Esophagus squamous epithelium (tissue), 4 donors: ENCODE measurements around the gene ZNRF3.

ENCODE experiments used
- POLR2A ChIP-seq, 4 donors: fragments of 450-650 bp; IDR thresholded peaks; one replicate each; pipeline ENCODE4 v1.6.1; 2017; ENCODE audit warnings: antibody characterized with exemption in 4 of 4, mild to moderate bottlenecking in 4 of 4, moderate library complexity in 3 of 4
- TF ChIP-seq, protein P1 (sequence below), 6 experiments: fragments of 450-650 bp in 4 of 6; fragments of 200-600 bp in 2 of 6; sonication (generic) in 2 of 6; IDR thresholded peaks; one replicate each; pipeline ENCODE4 v1.5.1; 2016 to 2019; ENCODE audit warnings: antibody characterized with exemption in 6 of 6, mild to moderate bottlenecking in 4 of 6, moderate library complexity in 4 of 6

DNA sequence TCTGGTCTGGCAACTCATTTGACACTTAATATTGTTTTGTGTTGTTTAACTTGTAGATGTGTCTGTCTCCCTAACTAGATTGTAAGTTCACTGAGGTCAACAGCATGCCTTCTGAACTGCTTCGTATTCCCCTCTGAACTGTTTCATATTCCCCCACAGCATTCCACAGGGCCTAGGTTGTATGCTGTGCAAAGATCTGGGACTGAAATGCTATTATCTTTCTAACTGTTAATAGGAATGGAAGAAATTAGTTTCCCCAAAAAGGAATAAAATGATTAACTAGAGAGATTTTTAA lies 38.2 kb downstream of the ZNRF3 start:
- TF ChIP-seq, protein P1, sequence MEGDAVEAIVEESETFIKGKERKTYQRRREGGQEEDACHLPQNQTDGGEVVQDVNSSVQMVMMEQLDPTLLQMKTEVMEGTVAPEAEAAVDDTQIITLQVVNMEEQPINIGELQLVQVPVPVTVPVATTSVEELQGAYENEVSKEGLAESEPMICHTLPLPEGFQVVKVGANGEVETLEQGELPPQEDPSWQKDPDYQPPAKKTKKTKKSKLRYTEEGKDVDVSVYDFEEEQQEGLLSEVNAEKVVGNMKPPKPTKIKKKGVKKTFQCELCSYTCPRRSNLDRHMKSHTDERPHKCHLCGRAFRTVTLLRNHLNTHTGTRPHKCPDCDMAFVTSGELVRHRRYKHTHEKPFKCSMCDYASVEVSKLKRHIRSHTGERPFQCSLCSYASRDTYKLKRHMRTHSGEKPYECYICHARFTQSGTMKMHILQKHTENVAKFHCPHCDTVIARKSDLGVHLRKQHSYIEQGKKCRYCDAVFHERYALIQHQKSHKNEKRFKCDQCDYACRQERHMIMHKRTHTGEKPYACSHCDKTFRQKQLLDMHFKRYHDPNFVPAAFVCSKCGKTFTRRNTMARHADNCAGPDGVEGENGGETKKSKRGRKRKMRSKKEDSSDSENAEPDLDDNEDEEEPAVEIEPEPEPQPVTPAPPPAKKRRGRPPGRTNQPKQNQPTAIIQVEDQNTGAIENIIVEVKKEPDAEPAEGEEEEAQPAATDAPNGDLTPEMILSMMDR (IDR thresholded peaks at IDR 0.05): no peak
- TF ChIP-seq POLR2A (IDR thresholded peaks at IDR 0.05): no peak
